OCI-LY3 (cell line): ENCODE results near the gene PNMA6E.

Experiments
- H2AFZ ChIP-seq: fragments of 200-600, 300-600 bp; shearing (Covaris generic); 2 replicates; pipeline ENCODE4 v1.6.0; 2014; ENCODE audit warnings: antibody characterized with exemption, low read depth, low read length
- H3K27ac ChIP-seq: fragments of 200-600, 300-600 bp; sonication (generic); 2 replicates; pipeline ENCODE4 v1.5.1; 2014; ENCODE audit warnings: mild to moderate bottlenecking, low read length, moderate library complexity, mixed read lengths
- H3K27me3 ChIP-seq: fragments of 200-600, 300-600 bp; sonication (generic); 2 replicates; pipeline ENCODE4 v1.6.1; 2014; ENCODE audit warnings: low read depth, low read length, mixed read lengths
- H3K36me3 ChIP-seq: fragments of 200-600, 300-600 bp; sonication (generic); replicated peaks from 2 replicates; pipeline ENCODE3; 2014; ENCODE audit warnings: low read depth, low read length, mixed read lengths
- H3K4me1 ChIP-seq: fragments of 300-600, 200-600 bp; sonication (generic); 2 replicates; pipeline ENCODE4 v1.6.1; 2014; ENCODE audit warnings: low read length, mixed read lengths
- H3K4me2 ChIP-seq: fragments of 200-600, 300-600 bp; sonication (generic); 2 replicates; pipeline ENCODE4 v1.6.1; 2014; ENCODE audit warnings: low read length, mixed read lengths
- H3K4me3 ChIP-seq: fragments of 300-600, 200-600 bp; sonication (generic); 2 replicates; pipeline ENCODE4 v1.5.1; 2014; ENCODE audit warnings: antibody characterized with exemption, mild to moderate bottlenecking, low read length, moderate library complexity
- H3K79me2 ChIP-seq: fragments of 300-600, 200-600 bp; shearing (Covaris generic); 2 replicates; pipeline ENCODE4 v1.6.1; 2014; ENCODE audit warnings: mild to moderate bottlenecking, low read length, mixed read lengths
- H3K9ac ChIP-seq: fragments of 300-600, 200-600 bp; shearing (Covaris generic); 2 replicates; pipeline ENCODE4 v1.6.0; 2014; ENCODE audit warnings: mild to moderate bottlenecking, low read length, moderate library complexity
- H3K9me3 ChIP-seq: fragments of 200-600, 300-600 bp; shearing (Covaris generic); 2 replicates; pipeline ENCODE4 v1.6.1; 2014; ENCODE audit warnings: low read length, mixed read lengths; ENCODE audit not compliant: insufficient read depth
- H4K20me1 ChIP-seq: fragments of 200-600, 300-600 bp; sonication (generic); 2 replicates; pipeline ENCODE4 v1.6.1; 2016; ENCODE audit warnings: low read length, mixed read lengths; ENCODE audit not compliant: insufficient read depth
- CTCF ChIP-seq: fragments of 200-600, 300-600 bp; sonication (generic); IDR thresholded peaks from 2 replicates; pipeline ENCODE4 v1.5.1; 2014; ENCODE audit warnings: antibody characterized with exemption, low read length, low read depth
- EZH2phosphoT487 ChIP-seq: fragments of 200-600 bp; shearing (Covaris generic); IDR thresholded peaks from 2 replicates; pipeline ENCODE4 v1.6.1; 2018; ENCODE audit warnings: antibody characterized with exemption, mixed run types, low read depth

The PNMA6E gene

GRCh38 chrX:153370293-153371055 is 30.7 kb downstream of the PNMA6E start:
- no peaks in the 10 kb centered on the region for H3K79me2 ChIP-seq
- H3K4me3 ChIP-seq = no peak overlapping the region
- H2AFZ ChIP-seq = no peak overlapping the region
- H3K9me3 ChIP-seq = no peaks in the 10 kb centered on the region
- H3K4me2 ChIP-seq = no peak overlapping the region
- H3K4me1 ChIP-seq = peaks cover 8% of the 10 kb centered on the region
- no peaks in the 10 kb centered on the region for H3K36me3 ChIP-seq
- H3K27ac ChIP-seq = no peak overlapping the region
- H3K9ac ChIP-seq = no peak overlapping the region
- no peaks in the 10 kb centered on the region for H4K20me1 ChIP-seq
- TF ChIP-seq EZH2phosphoT487 (no peak), CTCF (no peak)
- no peaks in the 10 kb centered on the region for H3K27me3 ChIP-seq

GRCh38 chrX:153366878-153367538 is 34.1 kb downstream of the PNMA6E start:
- TF ChIP-seq EZH2phosphoT487 (no peak), CTCF (no peak)
- Histone ChIP-seq H3K9ac (no peak overlapping the region), H3K27me3 (no peaks in the 10 kb centered on the region), H3K79me2 (no peaks in the 10 kb centered on the region), H2AFZ (no peak overlapping the region), H3K4me2 (no peak overlapping the region), H3K36me3 (no peaks in the 10 kb centered on the region), H3K4me1 (peaks cover 8% of the 10 kb centered on the region), H4K20me1 (no peaks in the 10 kb centered on the region), H3K9me3 (no peaks in the 10 kb centered on the region), H3K27ac (no peak overlapping the region), H3K4me3 (no peak overlapping the region)

GRCh38 chrX:153366119-153366518 is 35.0 kb downstream of the PNMA6E start:
- Histone ChIP-seq H3K27ac (no peak overlapping the region), H3K4me2 (no peak overlapping the region), H3K27me3 (no peaks in the 10 kb centered on the region)

More at GRCh38 chrX:153366119-153366518, 35.0 kb downstream of the PNMA6E start:
- no peaks in the 10 kb centered on the region for H3K36me3 ChIP-seq
- no peaks in the 10 kb centered on the region for H4K20me1 ChIP-seq
- H3K4me3 ChIP-seq = no peak overlapping the region
- peaks cover 8% of the 10 kb centered on the region for H3K4me1 ChIP-seq
- H3K9ac ChIP-seq = no peak overlapping the region
- H2AFZ ChIP-seq = no peak overlapping the region
- TF ChIP-seq EZH2phosphoT487 (no peak), CTCF (no peak)
- no peaks in the 10 kb centered on the region for H3K79me2 ChIP-seq
- no peaks in the 10 kb centered on the region for H3K9me3 ChIP-seq
